ENCODE data around the gene ZSCAN2.

- TF ChIP-seq CTCF (IDR thresholded peaks at IDR 0.05), result no peak
- TF ChIP-seq EP300 (IDR thresholded peaks at IDR 0.05), result no peak
- no peak for TF ChIP-seq POLR2AphosphoS5 (IDR thresholded peaks at IDR 0.05)
- no peak for TF ChIP-seq POLR2A (IDR thresholded peaks at IDR 0.05)
Measured at GRCh38 chr15:84595660-84596059, 5.1 kb upstream of the ZSCAN2 start.

Measured in upper lobe of left lung (tissue), 4 donors.